Kidney capillary endothelial cell (primary cell): ENCODE measurements around the gene NRK.
"Not testable (repeated sequence)": the region's sequence is repeated elsewhere in the genome, so short reads cannot be mapped to it uniquely, and the experiment has no call there.

Experiments
- DNase-seq: peaks from one replicate; pipeline ENCODE4 v3.0.0-alpha.2; 2018; ENCODE audit warnings: low spot score

Gene NRK

GRCh38 chrX:105894721-105895120, 72.4 kb downstream of the NRK start:
- no peak for DNase-seq

DNA sequence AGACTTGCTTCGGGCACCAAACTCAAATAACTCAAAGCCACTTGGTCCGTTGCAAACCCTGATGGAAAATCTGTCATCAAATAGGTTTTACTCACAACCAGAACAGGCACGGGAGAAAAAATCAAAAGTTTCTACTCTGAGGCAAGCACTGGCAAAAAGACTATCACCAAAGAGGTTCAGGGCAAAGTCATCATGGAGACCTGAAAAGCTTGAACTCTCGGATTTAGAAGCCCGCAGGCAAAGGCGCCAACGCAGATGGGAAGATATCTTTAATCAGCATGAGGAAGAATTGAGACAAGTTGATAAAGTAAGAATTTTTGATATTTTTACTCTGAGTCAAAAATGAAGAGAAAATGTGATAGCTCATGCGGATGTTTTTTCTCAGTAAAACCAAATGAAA, 87.2 kb downstream of the NRK start:
- DNase-seq, result no peak

GRCh38 chrX:105910563-105911105, 88.3 kb downstream of the NRK start:
- no peak for DNase-seq

- DNase-seq, result no peak
Measured at GRCh38 chrX:105945266-105945665, 122.9 kb downstream of the NRK start.

GRCh38 chrX:105969487-105969886, 147.1 kb downstream of the NRK start:
- DNase-seq, result no peak

DNA sequence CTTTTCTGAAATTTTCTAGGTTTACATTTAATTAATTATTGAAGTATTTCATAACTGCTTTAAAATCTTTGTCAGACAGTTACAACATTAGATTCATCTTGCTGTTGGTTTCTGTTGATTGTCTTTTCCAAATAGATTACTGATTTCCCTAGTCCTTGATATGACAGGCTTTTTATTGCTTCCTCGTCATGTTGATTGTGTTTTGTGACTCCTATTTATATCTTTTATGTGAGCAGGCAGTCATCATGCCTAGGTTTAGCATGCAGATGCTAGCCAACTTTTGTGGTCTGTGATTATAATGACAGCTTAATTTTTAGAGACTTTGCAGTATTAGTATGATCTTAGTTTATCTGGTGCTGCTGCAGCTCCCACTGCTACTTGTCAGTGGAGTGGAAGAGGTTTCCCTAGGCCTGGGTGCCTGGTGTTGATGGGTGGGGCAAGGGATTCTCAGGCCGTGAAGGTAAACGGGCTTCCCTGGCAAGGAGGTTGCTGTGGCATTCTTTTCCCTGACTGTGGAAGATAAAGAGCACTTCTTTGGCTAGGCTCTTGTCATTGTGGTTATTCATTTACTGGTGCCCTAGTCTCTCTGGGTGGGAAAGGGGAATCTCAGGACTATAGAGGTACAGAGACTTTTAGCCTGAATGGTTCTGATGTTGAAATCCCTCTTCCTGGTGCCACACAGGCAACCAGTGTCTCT, 150.5 kb downstream of the NRK start:
- no peak for DNase-seq

- no peak for DNase-seq
Measured at GRCh38 chrX:105973387-105973739, 151.0 kb downstream of the NRK start.

- DNase-seq, result no peak
Measured at GRCh38 chrX:105975382-105975781, 153.0 kb downstream of the NRK start.

GRCh38 chrX:105981772-105982485, 159.6 kb downstream of the NRK start:
- DNase-seq, result no peak

DNA sequence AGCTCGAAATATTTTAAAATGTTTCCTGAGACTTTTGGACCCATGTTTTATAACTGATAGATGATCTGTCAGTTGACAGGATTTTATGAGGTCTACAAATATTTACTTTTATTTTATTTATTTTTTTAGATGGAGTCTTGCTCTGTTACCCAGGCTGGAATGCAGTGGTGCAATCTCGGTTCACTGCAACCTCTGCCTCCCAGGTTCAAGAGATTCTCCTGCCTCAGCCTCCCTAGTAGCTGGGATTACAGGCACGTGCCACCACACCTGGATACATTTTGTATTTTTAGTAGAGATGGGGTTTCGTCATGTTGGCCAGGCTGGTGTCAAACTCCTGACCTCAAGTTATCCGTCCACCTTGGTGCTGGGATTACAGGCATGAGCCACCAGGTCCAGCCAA, 166.1 kb downstream of the NRK start:
- DNase-seq, result not testable (repeated sequence)

DNA sequence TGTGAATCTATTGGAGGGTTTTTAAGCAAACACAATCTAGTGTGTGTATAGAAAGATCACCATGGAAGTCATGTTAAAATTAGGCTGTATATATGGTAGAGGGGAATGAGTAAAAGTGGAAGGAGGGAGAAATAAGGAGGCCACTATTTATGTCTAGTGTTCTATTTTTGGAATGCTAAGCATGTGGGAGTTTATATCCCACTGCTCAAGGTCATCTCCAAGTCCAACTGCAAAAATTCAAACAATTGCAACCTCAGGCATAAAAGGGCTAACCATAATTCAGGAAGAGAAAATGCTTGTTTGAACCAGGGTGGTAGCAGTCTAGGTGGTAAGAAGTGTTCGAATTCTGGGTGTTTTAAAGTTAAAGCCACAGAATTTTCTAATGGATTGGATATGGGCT, 177.0 kb downstream of the NRK start:
- DNase-seq, result no peak

DNA sequence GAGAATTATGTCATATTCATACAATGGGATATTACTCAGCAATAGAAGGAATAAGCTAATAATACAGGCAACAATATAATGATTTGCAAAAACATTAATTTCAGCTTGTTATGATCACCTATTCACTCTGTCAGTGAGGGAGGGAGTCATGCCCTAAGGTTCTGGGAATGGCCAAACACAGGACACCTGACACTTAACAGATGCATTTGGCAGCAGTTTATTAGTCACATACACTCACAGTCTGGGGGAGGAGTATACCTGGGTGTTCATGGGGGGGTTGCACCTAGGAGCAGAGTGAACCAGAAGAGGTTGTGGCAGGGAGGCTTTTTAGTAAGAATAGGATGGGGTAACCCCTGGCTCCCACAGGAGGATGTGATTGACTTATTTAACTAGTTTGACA, 177.9 kb downstream of the NRK start:
- DNase-seq, result no peak

GRCh38 chrX:106000609-106001008, 178.3 kb downstream of the NRK start:
- not testable (repeated sequence) for DNase-seq

GRCh38 chrX:106005684-106006083, 183.3 kb downstream of the NRK start:
- DNase-seq, result no peak

DNA sequence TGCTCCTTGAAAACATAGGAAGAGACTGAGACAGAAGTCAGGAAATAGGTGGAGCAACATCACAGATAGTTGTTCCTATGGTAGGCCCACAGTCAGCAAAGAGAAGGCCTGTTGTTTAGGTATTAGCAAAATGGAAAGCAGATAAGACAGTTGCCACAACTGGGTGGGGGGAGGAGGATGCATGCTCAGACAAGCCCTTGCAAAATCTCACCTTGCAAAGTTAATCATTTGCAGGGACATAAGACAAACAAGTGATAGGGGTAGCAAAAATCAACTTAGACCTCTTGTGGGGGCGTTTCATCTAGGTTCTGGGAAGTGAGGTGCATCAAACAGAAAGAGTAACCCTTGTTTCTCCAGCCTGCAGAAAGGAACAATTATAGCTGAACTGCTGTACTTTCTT, 185.5 kb downstream of the NRK start:
- DNase-seq, result no peak
